ENCODE results near the gene OR4C15.

OR4C15 gene

GRCh38 chr11:55554169-55554568, at the start of gene OR4C15:
TSS of gene OR4C15 (plus strand) at chr11:55554469. CDS start at chr11:55554469, 0 bp downstream.
- Histone ChIP-seq H3K4me2 (ENCODE audit: low read depth, low read length, poor library complexity, severe bottlenecking) (no peak within 1 kb of the TSS), H3K4me1 (ENCODE audit: insufficient read depth, low read length, poor library complexity, severe bottlenecking) (no peaks in the 10 kb centered on the region), H3K9ac (ENCODE audit: low read depth, low read length, poor library complexity, severe bottlenecking) (no peak within 1 kb of the TSS), H3K27me3 (ENCODE audit: insufficient read depth, low read length, poor library complexity, severe bottlenecking) (no peaks in the 10 kb centered on the region), H3K79me2 (ENCODE audit: insufficient read depth, low read length) (no peaks in the 10 kb centered on the region), H3K9me3 (ENCODE audit: insufficient read depth, low read depth, low read length) (peaks cover 6% of the 10 kb centered on the region; the same call in 1 of the 2 replicates), H3K36me3 (ENCODE audit: insufficient read depth, low read length) (no peaks in the 10 kb centered on the region), H2AFZ (ENCODE audit: low read length) (no peak within 1 kb of the TSS), H4K20me1 (ENCODE audit: insufficient read depth, low read length, poor library complexity, severe bottlenecking) (no peaks in the 10 kb centered on the region), H3F3A (ENCODE audit: low read depth) (no peaks in the 10 kb centered on the region), H3K4me3 (ENCODE audit: low read length, poor library complexity, severe bottlenecking) (no peak within 1 kb of the TSS), H3K9me2 (replicated peaks; ENCODE audit: low read depth, low read length) (no peaks in the 10 kb centered on the region)
- no peak for TF ChIP-seq EZH2phosphoT487 (IDR thresholded peaks at IDR 0.05; ENCODE audit: borderline replicate concordance)
- TF ChIP-seq, protein P1, sequence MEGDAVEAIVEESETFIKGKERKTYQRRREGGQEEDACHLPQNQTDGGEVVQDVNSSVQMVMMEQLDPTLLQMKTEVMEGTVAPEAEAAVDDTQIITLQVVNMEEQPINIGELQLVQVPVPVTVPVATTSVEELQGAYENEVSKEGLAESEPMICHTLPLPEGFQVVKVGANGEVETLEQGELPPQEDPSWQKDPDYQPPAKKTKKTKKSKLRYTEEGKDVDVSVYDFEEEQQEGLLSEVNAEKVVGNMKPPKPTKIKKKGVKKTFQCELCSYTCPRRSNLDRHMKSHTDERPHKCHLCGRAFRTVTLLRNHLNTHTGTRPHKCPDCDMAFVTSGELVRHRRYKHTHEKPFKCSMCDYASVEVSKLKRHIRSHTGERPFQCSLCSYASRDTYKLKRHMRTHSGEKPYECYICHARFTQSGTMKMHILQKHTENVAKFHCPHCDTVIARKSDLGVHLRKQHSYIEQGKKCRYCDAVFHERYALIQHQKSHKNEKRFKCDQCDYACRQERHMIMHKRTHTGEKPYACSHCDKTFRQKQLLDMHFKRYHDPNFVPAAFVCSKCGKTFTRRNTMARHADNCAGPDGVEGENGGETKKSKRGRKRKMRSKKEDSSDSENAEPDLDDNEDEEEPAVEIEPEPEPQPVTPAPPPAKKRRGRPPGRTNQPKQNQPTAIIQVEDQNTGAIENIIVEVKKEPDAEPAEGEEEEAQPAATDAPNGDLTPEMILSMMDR (conservative IDR thresholded peaks at IDR 0.05; ENCODE audit: low read length), result no peak

DNA sequence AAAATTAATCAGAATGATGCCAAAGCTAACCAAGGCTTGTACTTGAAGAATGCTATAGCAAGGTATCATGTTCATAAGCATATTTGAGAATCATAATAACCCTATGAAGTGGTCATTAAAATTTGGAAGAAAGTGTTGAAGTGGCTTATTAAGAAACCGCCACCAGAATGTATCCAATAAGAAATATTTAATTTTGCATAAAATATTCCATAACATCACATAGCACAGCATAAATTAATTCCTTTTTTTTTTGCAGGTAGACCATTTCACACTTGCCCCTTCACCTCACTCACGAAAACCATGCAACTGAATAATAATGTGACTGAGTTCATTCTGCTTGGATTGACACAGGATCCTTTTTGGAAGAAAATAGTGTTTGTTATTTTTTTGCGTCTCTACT, 17.6 kb downstream of the OR4C15 start, which contains the start of gene OR4C16:
Gene OR4C16 (plus strand): TSS at position 301 of the 400 bp plus-strand sequence. CDS start 0 bp downstream, at position 301.
- Histone ChIP-seq H3K4me1 (ENCODE audit: insufficient read depth, low read length, poor library complexity, severe bottlenecking) (no peaks in the 10 kb centered on the region), H3K36me3 (ENCODE audit: insufficient read depth, low read length) (no peaks in the 10 kb centered on the region), H3K4me2 (ENCODE audit: low read depth, low read length, poor library complexity, severe bottlenecking) (no peak within 1 kb of the TSS), H3F3A (ENCODE audit: low read depth) (no peaks in the 10 kb centered on the region), H3K9ac (ENCODE audit: low read depth, low read length, poor library complexity, severe bottlenecking) (no peak within 1 kb of the TSS), H3K9me2 (replicated peaks; ENCODE audit: low read depth, low read length) (no peaks in the 10 kb centered on the region), H2AFZ (ENCODE audit: low read length) (no peak within 1 kb of the TSS), H3K27me3 (ENCODE audit: insufficient read depth, low read length, poor library complexity, severe bottlenecking) (no peaks in the 10 kb centered on the region), H4K20me1 (ENCODE audit: insufficient read depth, low read length, poor library complexity, severe bottlenecking) (no peaks in the 10 kb centered on the region), H3K4me3 (ENCODE audit: low read length, poor library complexity, severe bottlenecking) (no peak within 1 kb of the TSS), H3K9me3 (ENCODE audit: insufficient read depth, low read depth, low read length) (0 out of 2 replicates have a peak, but pooled peaks cover 6% of the 10 kb centered on the region), H3K79me2 (ENCODE audit: insufficient read depth, low read length) (no peaks in the 10 kb centered on the region)
- TF ChIP-seq, protein P1 (conservative IDR thresholded peaks at IDR 0.05; ENCODE audit: low read length), result no peak
- TF ChIP-seq EZH2phosphoT487 (IDR thresholded peaks at IDR 0.05; ENCODE audit: borderline replicate concordance), result no peak

DNA sequence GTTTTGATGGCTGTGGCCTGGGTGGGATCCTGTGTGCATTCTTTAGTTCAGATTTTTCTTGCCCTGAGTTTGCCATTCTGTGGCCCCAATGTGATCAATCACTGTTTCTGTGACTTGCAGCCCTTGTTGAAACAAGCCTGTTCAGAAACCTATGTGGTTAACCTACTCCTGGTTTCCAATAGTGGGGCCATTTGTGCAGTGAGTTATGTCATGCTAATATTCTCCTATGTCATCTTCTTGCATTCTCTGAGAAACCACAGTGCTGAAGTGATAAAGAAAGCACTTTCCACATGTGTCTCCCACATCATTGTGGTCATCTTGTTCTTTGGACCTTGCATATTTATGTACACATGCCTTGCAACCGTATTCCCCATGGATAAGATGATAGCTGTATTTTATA, 18.3 kb downstream of the OR4C15 start:
- Histone ChIP-seq H3K27me3 (ENCODE audit: insufficient read depth, low read length, poor library complexity, severe bottlenecking) (no peaks in the 10 kb centered on the region), H3K79me2 (ENCODE audit: insufficient read depth, low read length) (no peaks in the 10 kb centered on the region), H3K4me3 (ENCODE audit: low read length, poor library complexity, severe bottlenecking) (no peak overlapping the region), H3K36me3 (ENCODE audit: insufficient read depth, low read length) (no peaks in the 10 kb centered on the region), H3F3A (ENCODE audit: low read depth) (no peaks in the 10 kb centered on the region), H3K9me3 (ENCODE audit: insufficient read depth, low read depth, low read length) (0 out of 2 replicates have a peak, but pooled peaks cover 6% of the 10 kb centered on the region), H2AFZ (ENCODE audit: low read length) (no peak overlapping the region), H3K4me2 (ENCODE audit: low read depth, low read length, poor library complexity, severe bottlenecking) (no peak overlapping the region), H3K9me2 (replicated peaks; ENCODE audit: low read depth, low read length) (no peaks in the 10 kb centered on the region), H3K4me1 (ENCODE audit: insufficient read depth, low read length, poor library complexity, severe bottlenecking) (no peaks in the 10 kb centered on the region), H3K9ac (ENCODE audit: low read depth, low read length, poor library complexity, severe bottlenecking) (no peak overlapping the region), H4K20me1 (ENCODE audit: insufficient read depth, low read length, poor library complexity, severe bottlenecking) (no peaks in the 10 kb centered on the region)
- TF ChIP-seq EZH2phosphoT487 (IDR thresholded peaks at IDR 0.05; ENCODE audit: borderline replicate concordance), result no peak
- TF ChIP-seq, protein P1 (conservative IDR thresholded peaks at IDR 0.05; ENCODE audit: low read length), result no peak

All from Loucy (cell line).